Tibial artery (tissue), 4 donors: ENCODE results near the gene KNDC1.
"Not testable (repeated sequence)": the region's sequence is repeated elsewhere in the genome, so short reads cannot be mapped to it uniquely, and the experiment has no call there.

Experiments used
- DNase-seq, 2 donors: peaks; one replicate each; pipeline ENCODE4 v3.0.0-alpha.2; 2019
- H3K27ac ChIP-seq, 2 donors: fragments of 200-600 bp; sonication (generic) in 1 of 2; 1 replicate in 1 of 2; 2 replicates in 1 of 2; pipeline ENCODE4 v1.5.1; 2018 to 2019; ENCODE audit warnings: mild to moderate bottlenecking in 1 of 2
- H3K27me3 ChIP-seq, 2 donors: fragments of 200-600 bp; sonication (generic) in 1 of 2; one replicate each; pipeline versions ENCODE4 v1.5.1 to v1.6.0; 2016 to 2019
- H3K36me3 ChIP-seq, 3 donors: fragments of 200-600 bp; sonication (generic) in 2 of 3; one replicate each; pipeline ENCODE4 v1.5.1; 2016 to 2019; ENCODE audit warnings: mild to moderate bottlenecking in 2 of 3
- H3K4me1 ChIP-seq, 4 donors: fragments of 200-600 bp; sonication (generic) in 2 of 4; 1 replicate in 3 of 4; 2 replicates in 1 of 4; pipeline ENCODE4 v1.5.1; 2016 to 2019
- H3K4me3 ChIP-seq, 2 donors: fragments of 200-600 bp; sonication (generic) in 1 of 2; 1 replicate in 1 of 2; 2 replicates in 1 of 2; pipeline ENCODE4 v1.5.1; 2018 to 2019; ENCODE audit warnings: mild to moderate bottlenecking in 2 of 2
- H3K9me3 ChIP-seq, 3 donors: fragments of 200-600 bp; sonication (generic) in 1 of 3; one replicate each; pipeline ENCODE4 v1.5.1; 2016 to 2019
- intact Hi-C: fragments of 100-400 bp; cut with DNase I; formaldehyde crosslinking; loops from one replicate; pipeline ENCODE4 v1.15.0; 2023; ENCODE audit warnings: low total_unique reads
- TF ChIP-seq, protein P1 (sequence below), 2 experiments: fragments of 200-600 bp in 1 of 2; fragments of 450-650 bp in 1 of 2; IDR thresholded peaks; one replicate each; pipeline ENCODE4 v1.5.1; 2017 to 2019; ENCODE audit warnings: antibody characterized with exemption in 2 of 2, mild to moderate bottlenecking in 1 of 2, moderate library complexity in 1 of 2

Gene KNDC1

DNA sequence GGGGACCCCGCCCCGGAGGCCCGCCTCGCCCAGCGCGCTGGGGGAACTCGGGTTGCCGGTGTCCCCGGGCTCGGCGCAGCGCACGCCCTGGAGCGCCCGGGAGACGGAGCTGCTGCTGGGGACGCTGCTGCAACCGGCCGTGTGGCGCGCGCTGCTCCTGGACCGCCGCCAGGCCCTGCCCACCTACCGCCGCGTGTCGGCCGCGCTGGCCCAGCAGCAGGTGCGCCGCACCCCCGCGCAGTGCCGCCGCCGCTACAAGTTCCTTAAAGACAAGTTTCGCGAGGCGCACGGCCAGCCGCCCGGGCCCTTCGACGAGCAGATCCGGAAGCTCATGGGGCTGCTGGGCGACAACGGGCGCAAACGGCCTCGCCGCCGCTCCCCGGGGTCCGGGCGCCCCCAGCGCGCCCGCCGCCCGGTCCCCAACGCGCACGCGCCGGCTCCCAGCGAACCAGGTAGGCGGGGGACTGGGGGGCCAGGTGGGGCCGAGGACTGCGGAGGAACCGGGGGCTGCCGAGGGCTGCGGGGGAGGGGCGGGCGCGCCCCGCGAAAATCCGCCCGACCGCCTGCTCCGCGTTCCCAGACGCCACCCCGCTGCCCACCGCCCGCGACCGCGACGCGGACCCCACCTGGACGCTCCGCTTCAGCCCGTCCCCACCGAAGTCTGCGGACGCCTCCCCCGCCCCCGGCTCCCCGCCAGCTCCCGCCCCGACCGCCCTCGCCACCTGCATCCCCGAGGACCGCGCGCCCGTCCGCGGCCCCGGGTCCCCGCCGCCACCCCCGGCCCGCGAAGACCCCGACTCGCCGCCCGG lies 70.6 kb downstream of the KNDC1 start:
- intact Hi-C loops, result no loop called here
- H3K27me3 ChIP-seq, result peaks cover 0 to 89% of the 10 kb centered on the region in 2 donors
- no peak overlapping the region for H3K27ac ChIP-seq
- DNase-seq, result no peak
- TF ChIP-seq, protein P1, sequence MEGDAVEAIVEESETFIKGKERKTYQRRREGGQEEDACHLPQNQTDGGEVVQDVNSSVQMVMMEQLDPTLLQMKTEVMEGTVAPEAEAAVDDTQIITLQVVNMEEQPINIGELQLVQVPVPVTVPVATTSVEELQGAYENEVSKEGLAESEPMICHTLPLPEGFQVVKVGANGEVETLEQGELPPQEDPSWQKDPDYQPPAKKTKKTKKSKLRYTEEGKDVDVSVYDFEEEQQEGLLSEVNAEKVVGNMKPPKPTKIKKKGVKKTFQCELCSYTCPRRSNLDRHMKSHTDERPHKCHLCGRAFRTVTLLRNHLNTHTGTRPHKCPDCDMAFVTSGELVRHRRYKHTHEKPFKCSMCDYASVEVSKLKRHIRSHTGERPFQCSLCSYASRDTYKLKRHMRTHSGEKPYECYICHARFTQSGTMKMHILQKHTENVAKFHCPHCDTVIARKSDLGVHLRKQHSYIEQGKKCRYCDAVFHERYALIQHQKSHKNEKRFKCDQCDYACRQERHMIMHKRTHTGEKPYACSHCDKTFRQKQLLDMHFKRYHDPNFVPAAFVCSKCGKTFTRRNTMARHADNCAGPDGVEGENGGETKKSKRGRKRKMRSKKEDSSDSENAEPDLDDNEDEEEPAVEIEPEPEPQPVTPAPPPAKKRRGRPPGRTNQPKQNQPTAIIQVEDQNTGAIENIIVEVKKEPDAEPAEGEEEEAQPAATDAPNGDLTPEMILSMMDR (IDR thresholded peaks at IDR 0.05), result no peak
- H3K9me3 ChIP-seq, result peaks cover 0 to 4% (median 0%) of the 10 kb centered on the region in 3 donors
- H3K36me3 ChIP-seq, result no peaks in the 10 kb centered on the region
- H3K4me1 ChIP-seq, result peaks cover 0 to 22% (median 9%) of the 10 kb centered on the region in 4 donors
- no peak overlapping the region for H3K4me3 ChIP-seq

DNA sequence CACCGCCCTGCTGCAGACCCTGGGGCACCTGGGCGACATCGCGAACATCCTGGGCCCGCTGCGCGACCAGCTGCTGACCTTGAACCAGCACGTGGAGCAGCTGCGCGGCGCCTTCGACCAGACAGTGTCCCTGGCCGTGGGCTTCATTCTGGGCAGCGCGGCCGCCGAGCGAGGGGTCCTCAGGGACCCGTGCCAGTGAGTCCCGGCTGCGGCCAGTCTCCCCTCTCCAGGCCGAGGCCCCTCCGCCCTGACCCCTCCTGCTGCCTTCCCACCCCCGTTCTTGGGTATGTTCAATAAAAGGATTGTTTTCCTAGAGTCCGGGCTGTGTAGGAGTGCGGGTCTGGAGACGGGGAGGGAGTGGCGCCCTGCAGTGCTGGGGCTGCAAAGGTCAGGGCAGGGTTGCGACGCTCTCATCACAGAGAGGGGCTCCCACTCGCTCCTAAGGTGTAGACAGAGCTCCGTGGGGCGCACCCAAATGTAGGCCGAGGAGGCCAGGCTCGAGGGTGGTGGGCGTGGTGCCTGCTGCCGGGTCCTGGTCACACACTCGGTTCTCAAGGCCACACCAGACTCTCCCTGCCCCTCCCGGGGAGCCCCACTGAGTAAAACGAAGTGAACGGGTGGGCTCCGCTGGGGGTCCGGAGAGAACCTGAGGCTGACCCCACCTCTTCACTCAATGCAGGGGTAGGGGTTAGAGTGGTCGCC lies 71.4 kb downstream of the KNDC1 start:
- intact Hi-C loops, result no loop called here
- H3K27me3 ChIP-seq, result peaks cover 0 to 89% of the 10 kb centered on the region in 2 donors

DNA sequence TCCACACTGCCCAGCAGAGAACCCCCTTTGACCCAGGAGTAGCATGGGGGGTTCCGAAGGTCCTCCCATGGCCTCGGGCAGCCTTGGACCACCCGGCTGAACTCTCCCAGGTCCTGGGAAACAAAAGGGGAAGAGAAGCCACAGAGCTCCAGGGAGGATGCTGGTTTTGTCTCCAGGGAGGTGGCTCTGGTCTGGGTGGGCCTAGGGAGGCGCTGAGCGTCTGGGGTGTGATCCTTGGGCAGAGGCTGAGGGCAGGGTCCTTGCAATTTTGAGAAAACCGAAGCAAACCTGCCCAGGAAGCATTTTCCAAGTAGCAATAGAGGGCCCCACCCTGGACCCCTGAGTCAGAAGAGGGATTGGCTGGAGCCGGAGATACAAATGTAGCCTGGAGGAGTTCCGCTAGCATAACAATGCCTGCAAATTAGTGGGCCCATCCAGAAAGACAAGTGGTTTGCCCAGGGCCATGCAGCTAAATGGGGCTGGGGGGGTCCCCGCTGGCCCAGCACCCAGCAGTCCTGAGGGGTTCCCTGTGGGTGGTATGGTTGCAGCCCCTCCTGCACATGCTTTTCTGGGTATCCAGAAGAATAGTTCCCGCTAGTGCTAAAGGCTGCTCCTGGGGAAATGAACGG lies 72.0 kb downstream of the KNDC1 start:
- TF ChIP-seq, protein P1 (IDR thresholded peaks at IDR 0.05), result no peak
- Histone ChIP-seq H3K9me3 (peaks cover 0 to 4% (median 0%) of the 10 kb centered on the region in 3 donors), H3K4me3 (no peak overlapping the region), H3K4me1 (peaks cover 0 to 35% (median 20%) of the 10 kb centered on the region in 4 donors), H3K27me3 (peaks cover 0 to 90% of the 10 kb centered on the region in 2 donors), H3K27ac (no peak overlapping the region), H3K36me3 (no peaks in the 10 kb centered on the region)
- no peak for DNase-seq
- intact Hi-C loops, result no loop called here

More for the DNA sequence above, 71.4 kb downstream of the KNDC1 start:
- Histone ChIP-seq H3K4me1 (peaks cover 0 to 29% (median 13%) of the 10 kb centered on the region in 4 donors), H3K4me3 (no peak overlapping the region), H3K27ac (no peak overlapping the region), H3K36me3 (no peaks in the 10 kb centered on the region), H3K9me3 (peaks cover 0 to 4% (median 0%) of the 10 kb centered on the region in 3 donors)
- DNase-seq, result no peak
- TF ChIP-seq, protein P1 (IDR thresholded peaks at IDR 0.05), result no peak

DNA sequence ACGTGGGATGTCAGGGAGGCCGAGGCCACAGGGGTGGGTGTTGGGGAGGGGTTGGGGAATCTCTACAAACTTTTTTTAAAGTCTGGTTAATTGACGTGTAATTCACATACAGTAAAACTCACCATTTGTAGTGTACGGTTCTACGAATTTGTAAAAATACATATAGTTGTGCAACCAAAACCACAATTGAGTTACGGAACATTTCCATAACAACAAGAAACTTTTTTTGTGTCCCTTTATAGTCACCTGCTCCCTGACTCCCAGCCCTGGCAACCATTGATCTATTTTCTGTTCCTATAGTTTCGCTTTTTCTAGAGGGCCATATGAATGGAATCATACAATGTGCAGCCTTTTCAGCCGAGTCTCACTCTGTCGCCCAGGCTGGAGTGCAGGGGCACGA lies 74.8 kb downstream of the KNDC1 start:
- intact Hi-C loops, H3K9me3 ChIP-seq, H3K27ac ChIP-seq, H3K36me3 ChIP-seq, H3K4me3 ChIP-seq, DNase-seq: not testable (repeated sequence)
- Histone ChIP-seq H3K4me1 (peaks cover 0 to 45% (median 28%) of the 10 kb centered on the region in 4 donors), H3K27me3 (peaks cover 0 to 92% of the 10 kb centered on the region in 2 donors)

DNA sequence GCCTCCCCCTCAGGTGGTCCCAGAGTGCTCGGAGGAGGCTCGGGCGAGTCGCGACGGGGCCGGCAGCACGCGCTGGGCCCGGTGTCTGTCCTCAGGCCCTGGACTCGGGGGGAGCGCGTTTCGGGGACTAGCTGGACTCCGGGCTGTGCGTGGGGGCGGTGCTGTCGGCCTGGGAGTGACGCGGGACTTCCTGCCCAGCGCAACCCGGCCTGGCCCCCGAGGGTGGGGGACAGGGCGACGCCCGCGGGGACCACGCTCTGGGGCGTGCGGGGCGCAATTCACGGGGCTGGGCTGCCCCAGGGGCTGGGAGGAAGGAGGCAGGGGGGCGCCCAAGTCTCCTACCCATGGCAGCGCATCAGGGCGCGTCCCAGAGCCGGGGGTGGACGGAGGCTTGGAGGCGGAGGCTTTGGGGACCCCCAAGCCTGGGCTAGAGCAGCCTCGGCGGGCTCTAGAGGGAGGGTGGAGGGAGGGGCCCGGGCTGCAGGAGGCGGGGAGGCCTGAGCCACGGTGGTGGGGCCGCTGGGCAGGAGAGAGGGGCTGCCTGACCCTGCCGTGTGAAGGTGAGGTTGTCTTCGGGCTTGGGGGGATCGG lies 75.3 kb downstream of the KNDC1 start:
- H3K4me1 ChIP-seq, result peaks cover 0 to 39% (median 24%) of the 10 kb centered on the region in 4 donors
- H3K36me3 ChIP-seq, result no peaks in the 10 kb centered on the region
- H3K27me3 ChIP-seq, result peaks cover 0 to 91% of the 10 kb centered on the region in 2 donors
- H3K27ac ChIP-seq, result no peak overlapping the region
- intact Hi-C loops, result no loop called here
- H3K4me3 ChIP-seq, result peak overlapping the region; percentile 16 to 32
- TF ChIP-seq, protein P1 (IDR thresholded peaks at IDR 0.05), result no peak
- peaks cover 0 to 4% (median 0%) of the 10 kb centered on the region in 3 donors for H3K9me3 ChIP-seq
- no peak for DNase-seq
